ENCODE results near the gene LRRC38.

- TF ChIP-seq CTCF (IDR thresholded peaks at IDR 0.05 in 2 of 3, conservative IDR thresholded peaks at IDR 0.05 in 1 of 3; ENCODE audit: borderline replicate concordance in 1 of 3, insufficient read depth in 1 of 3, low read depth in 2 of 3, low read length in 2 of 3) (no peak), POLR2AphosphoS5 (IDR thresholded peaks at IDR 0.05; ENCODE audit: low read depth, low read length) (no peak), EZH2 (IDR thresholded peaks at IDR 0.05) (no peak)
Measured at GRCh38 chr1:13482600-13482999, 31.2 kb downstream of the LRRC38 start.
